Osteocyte (in vitro differentiated cells): ENCODE results near the gene RP9. TPM values are rescaled to one million over a fixed set of nuclear protein-coding genes. Genes with fewer than 3 reads are reported as not detected.
"Not testable (repeated sequence)": the region's sequence is repeated elsewhere in the genome, so short reads cannot be mapped to it uniquely, and the experiment has no call there.

Experiments
- DNase-seq: peaks from one replicate; pipeline ENCODE4 v3.0.0; 2021; ENCODE audit warnings: mixed read lengths; ENCODE audit not compliant: unreplicated experiment; ENCODE audit errors: extremely low spot score
- H3K27ac Mint-ChIP-seq: one replicate; pipeline ENCODE4 v1.8.0; 2021; ENCODE audit warnings: mild to moderate bottlenecking, mixed read lengths; ENCODE audit not compliant: unreplicated experiment
- H3K27me3 Mint-ChIP-seq: one replicate; pipeline ENCODE4 v1.8.0; 2021; ENCODE audit warnings: mixed read lengths; ENCODE audit not compliant: unreplicated experiment
- H3K36me3 Mint-ChIP-seq: one replicate; pipeline ENCODE4 v1.8.0; 2021; ENCODE audit warnings: mixed read lengths; ENCODE audit not compliant: unreplicated experiment
- H3K4me1 Mint-ChIP-seq: one replicate; pipeline ENCODE4 v1.8.0; 2021; ENCODE audit warnings: mixed read lengths; ENCODE audit not compliant: unreplicated experiment
- H3K4me3 Mint-ChIP-seq: one replicate; pipeline ENCODE4 v1.8.0; 2021; ENCODE audit warnings: mild to moderate bottlenecking, moderate library complexity, mixed read lengths; ENCODE audit not compliant: unreplicated experiment
- H3K9me3 Mint-ChIP-seq: one replicate; pipeline ENCODE4 v1.8.0; 2021; ENCODE audit warnings: mixed read lengths; ENCODE audit not compliant: unreplicated experiment
- total RNA-seq: library from RNA; stranded (reverse); gene quantifications from 2 replicates; pipeline ENCODE4 v1.2.1, GENCODE V29; 2021
- TF ChIP-seq, protein P1 (sequence below): fragments of 200-600 bp; sonication (generic); IDR thresholded peaks from 2 replicates; pipeline ENCODE4 v1.5.0; 2021; ENCODE audit warnings: antibody characterized with exemption, mild to moderate bottlenecking, moderate library complexity

Gene RP9
- total RNA-seq, 1 donor from 2014 or later: 18.9 TPM

DNA sequence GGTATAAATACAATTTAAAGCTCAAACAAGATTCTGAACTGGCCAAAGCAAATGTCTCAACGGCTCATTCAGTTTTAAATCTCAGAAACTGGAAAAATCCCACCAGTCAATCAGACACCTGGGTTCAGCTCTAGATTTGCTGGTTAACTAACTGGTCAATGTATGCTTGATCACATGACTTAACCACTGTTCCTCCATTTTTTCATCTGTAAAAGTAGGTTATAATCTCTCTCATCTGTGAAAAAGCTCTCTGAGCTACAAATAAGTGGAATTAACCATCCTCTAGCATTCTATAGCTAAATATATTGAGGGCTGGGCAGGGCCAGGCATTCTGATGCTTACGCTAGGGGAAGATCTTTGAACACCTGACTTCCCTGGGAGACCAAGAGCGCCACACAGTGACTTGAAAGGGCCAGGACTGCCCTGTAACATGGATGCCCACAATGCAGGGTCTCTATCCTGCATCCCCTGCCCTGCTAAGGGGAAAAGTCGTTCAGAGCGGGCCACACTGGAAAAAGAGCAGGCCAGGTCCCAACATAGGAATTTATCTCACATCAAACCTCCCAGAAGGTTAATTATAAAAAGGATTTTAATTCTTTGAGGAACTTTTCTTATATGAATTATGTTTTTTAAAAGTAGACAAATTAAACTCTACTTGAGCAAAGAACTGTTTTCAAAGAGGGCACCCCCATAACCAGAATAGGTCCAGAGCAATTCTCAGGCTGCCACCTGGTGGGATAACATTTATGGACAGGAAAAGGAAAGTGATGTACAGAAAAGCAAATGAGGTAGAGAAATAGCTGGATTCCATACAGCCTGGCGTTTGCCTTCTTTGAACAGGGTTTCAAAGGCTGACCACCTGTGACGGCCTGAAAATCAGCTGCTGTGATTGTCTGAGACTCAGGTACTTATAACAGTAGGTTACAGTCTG is 1.8 kb downstream of the RP9 start:
- H3K36me3 Mint-ChIP-seq: peaks cover 12% of the 10 kb centered on the region
- H3K4me1 Mint-ChIP-seq: peaks cover 33% of the 10 kb centered on the region
- H3K27ac Mint-ChIP-seq: peak overlapping the region; percentile 28
- no peak for DNase-seq
- H3K4me3 Mint-ChIP-seq: peak overlapping the region; percentile 90
- no peaks in the 10 kb centered on the region for H3K9me3 Mint-ChIP-seq
- H3K27me3 Mint-ChIP-seq: peaks cover 20% of the 10 kb centered on the region
- TF ChIP-seq, protein P1, sequence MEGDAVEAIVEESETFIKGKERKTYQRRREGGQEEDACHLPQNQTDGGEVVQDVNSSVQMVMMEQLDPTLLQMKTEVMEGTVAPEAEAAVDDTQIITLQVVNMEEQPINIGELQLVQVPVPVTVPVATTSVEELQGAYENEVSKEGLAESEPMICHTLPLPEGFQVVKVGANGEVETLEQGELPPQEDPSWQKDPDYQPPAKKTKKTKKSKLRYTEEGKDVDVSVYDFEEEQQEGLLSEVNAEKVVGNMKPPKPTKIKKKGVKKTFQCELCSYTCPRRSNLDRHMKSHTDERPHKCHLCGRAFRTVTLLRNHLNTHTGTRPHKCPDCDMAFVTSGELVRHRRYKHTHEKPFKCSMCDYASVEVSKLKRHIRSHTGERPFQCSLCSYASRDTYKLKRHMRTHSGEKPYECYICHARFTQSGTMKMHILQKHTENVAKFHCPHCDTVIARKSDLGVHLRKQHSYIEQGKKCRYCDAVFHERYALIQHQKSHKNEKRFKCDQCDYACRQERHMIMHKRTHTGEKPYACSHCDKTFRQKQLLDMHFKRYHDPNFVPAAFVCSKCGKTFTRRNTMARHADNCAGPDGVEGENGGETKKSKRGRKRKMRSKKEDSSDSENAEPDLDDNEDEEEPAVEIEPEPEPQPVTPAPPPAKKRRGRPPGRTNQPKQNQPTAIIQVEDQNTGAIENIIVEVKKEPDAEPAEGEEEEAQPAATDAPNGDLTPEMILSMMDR: peak; percentile 70

DNA sequence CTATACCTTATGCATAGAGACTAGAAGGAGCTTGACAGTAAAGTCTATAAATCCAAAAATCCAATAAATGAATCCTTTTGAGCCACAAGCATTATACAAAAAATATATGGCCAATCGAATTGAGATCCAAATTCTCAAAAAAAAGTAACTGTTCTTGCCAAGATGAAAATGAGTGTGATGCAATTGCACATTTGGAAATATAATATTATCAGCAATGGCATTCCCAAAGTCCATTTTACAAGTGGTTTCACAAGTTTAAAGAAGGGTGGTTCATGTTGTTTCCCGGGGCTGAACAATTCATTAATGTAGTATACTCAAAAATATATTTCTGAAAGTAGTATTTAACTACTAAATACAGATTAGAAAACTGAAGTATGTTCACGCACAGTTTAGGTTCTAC is 7.3 kb downstream of the RP9 start:
- H3K27me3 Mint-ChIP-seq: no peaks in the 10 kb centered on the region
- peaks cover 46% of the 10 kb centered on the region for H3K36me3 Mint-ChIP-seq
- DNase-seq: no peak
- no peak overlapping the region for H3K27ac Mint-ChIP-seq
- no peak overlapping the region for H3K4me3 Mint-ChIP-seq
- peaks cover 14% of the 10 kb centered on the region for H3K4me1 Mint-ChIP-seq
- H3K9me3 Mint-ChIP-seq: no peaks in the 10 kb centered on the region
- TF ChIP-seq, protein P1: no peak

DNA sequence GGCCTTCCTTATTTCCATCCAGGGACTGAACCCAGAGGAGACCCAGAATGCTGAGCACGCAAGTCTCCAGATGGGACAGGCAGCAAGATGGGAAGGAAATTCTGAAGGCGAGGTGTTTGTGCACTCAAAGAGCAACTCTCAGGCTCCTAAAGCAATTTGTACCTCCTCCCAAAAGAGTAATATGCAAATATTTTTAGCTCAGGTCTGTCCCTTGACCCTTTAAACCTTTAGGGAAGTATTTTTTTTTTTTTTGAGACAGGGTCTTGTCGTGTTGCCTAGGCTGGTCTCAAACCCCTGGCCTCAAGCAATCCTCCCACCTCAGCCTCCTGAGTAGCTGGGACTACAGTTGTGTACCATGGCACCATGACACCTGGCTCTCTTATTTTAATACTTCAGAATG is 8.4 kb downstream of the RP9 start:
- H3K9me3 Mint-ChIP-seq: no peaks in the 10 kb centered on the region
- H3K4me3 Mint-ChIP-seq: no peak overlapping the region
- peaks cover 58% of the 10 kb centered on the region for H3K36me3 Mint-ChIP-seq

DNA sequence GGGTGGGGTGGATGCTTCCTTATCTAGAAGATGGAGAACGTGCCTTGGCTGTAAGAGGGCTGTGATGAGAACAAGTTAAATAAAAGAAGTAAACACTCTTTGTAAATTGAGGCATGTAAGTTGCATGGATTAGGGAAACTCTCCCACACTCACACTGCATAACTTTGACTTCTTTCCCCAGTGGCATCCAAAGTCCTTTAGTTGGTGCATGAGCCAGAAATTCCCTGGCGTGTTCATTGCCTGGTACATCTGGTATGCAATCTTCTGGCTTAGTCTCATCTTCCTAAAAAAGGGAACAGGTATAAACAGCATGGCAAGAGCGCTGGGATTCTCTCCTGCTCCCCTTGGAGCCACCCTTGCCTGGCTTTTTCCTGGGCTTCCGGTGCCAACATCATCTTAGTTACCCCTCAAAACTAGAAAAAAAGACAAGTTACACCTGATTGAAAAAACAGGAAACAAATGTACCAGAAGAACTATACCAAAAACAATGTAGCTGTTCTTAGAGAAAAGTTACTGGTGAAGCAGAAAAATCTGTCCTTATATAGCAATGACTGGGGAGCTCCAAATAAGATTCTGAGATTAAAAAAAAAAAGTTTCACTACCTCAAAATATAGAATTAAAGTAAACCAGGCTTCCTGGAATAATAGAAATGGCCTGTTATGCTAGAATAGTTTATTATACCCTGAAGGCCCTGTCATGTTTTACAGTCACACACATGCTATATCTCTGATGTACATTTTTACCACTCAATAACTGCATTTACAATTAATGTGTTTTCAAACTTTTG is 9.9 kb downstream of the RP9 start:
- no peaks in the 10 kb centered on the region for H3K9me3 Mint-ChIP-seq
- peaks cover 4% of the 10 kb centered on the region for H3K4me1 Mint-ChIP-seq
- peaks cover 66% of the 10 kb centered on the region for H3K36me3 Mint-ChIP-seq

More for the DNA sequence above, 8.4 kb downstream of the RP9 start:
- Mint-ChIP-seq H3K27me3 (no peaks in the 10 kb centered on the region), H3K4me1 (peaks cover 6% of the 10 kb centered on the region), H3K27ac (no peak overlapping the region)
- DNase-seq: no peak
- TF ChIP-seq, protein P1: no peak

DNA sequence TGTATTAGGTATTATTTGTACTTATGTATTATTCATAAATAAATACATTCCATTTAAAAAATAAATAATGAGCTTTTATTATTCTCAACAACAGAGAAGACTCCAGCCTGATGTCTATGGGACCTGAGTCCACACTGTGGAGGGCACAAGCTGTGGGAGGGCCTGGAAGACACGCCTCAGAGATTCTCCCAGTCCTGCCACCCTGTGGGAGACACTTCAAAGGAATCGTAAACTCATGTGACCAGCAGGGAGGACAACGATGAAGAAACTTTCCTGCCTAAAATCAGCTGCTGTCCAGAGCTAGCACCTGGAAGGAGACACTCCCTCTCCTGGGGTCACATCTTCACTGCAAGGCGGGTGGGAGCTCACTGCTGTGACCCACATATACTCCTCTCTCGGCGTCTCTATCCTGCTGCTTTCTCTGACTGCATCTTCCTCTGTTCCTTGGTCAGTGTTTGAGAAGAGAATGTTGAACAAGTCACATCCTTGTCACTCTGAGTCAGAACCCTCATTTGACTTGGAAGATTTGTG is 14.4 kb downstream of the RP9 start:
- not testable (repeated sequence) for H3K27ac Mint-ChIP-seq, H3K27me3 Mint-ChIP-seq, H3K9me3 Mint-ChIP-seq, DNase-seq, H3K4me3 Mint-ChIP-seq, H3K4me1 Mint-ChIP-seq
- peaks cover 49% of the 10 kb centered on the region for H3K36me3 Mint-ChIP-seq

More for the DNA sequence above, 9.9 kb downstream of the RP9 start:
- DNase-seq: no peak
- Mint-ChIP-seq H3K27me3 (no peaks in the 10 kb centered on the region), H3K27ac (no peak overlapping the region), H3K4me3 (no peak overlapping the region)
- TF ChIP-seq, protein P1: no peak
